Stimulated activated CD8-positive, alpha-beta memory T cell treated with anti-CD3 and anti-CD28 coated beads, Interleukin-15, amount 100 ng/mL, for 1 hour (primary cell): ENCODE measurements around the gene CFAP161.
"Not testable (repeated sequence)": the region's sequence is repeated elsewhere in the genome, so short reads cannot be mapped to it uniquely, and the experiment has no call there.

Source experiments
- DNase-seq: peaks from one replicate; pipeline ENCODE4 v3.0.0-alpha.2; 2020; ENCODE audit warnings: low read depth

Gene CFAP161

GRCh38 chr15:81157939-81158223, 23.8 kb downstream of the CFAP161 start:
- no peak for DNase-seq

- DNase-seq = not testable (repeated sequence)
Observed at GRCh38 chr15:81158561-81158960, 24.5 kb downstream of the CFAP161 start.

GRCh38 chr15:81160312-81161159, 26.5 kb downstream of the CFAP161 start:
- no peak for DNase-seq

GRCh38 chr15:81161160-81161673, 27.1 kb downstream of the CFAP161 start:
- no peak for DNase-seq

- no peak for DNase-seq
Observed at GRCh38 chr15:81161851-81162250, 27.8 kb downstream of the CFAP161 start.

GRCh38 chr15:81163961-81164800, 30.1 kb downstream of the CFAP161 start:
- no peak for DNase-seq

GRCh38 chr15:81165535-81165934, 31.5 kb downstream of the CFAP161 start:
- no peak for DNase-seq

- no peak for DNase-seq
Observed at GRCh38 chr15:81166636-81167305, 32.7 kb downstream of the CFAP161 start.

- DNase-seq = no peak
Observed at GRCh38 chr15:81168131-81168526, 34.1 kb downstream of the CFAP161 start.

GRCh38 chr15:81168644-81169043, 34.6 kb downstream of the CFAP161 start:
- no peak for DNase-seq

- DNase-seq = no peak
Observed at GRCh38 chr15:81170511-81170910, 36.4 kb downstream of the CFAP161 start.

- DNase-seq = no peak
Observed at GRCh38 chr15:81171286-81171685, 37.2 kb downstream of the CFAP161 start.

- DNase-seq = no peak
Observed at GRCh38 chr15:81174125-81174791, 40.2 kb downstream of the CFAP161 start.

- DNase-seq = no peak
Observed at GRCh38 chr15:81174792-81175327, 40.8 kb downstream of the CFAP161 start.

GRCh38 chr15:81175496-81175895, 41.4 kb downstream of the CFAP161 start:
- DNase-seq = no peak

GRCh38 chr15:81176291-81176893, 42.3 kb downstream of the CFAP161 start:
- no peak for DNase-seq

- DNase-seq = no peak
Observed at GRCh38 chr15:81178365-81178764, 44.3 kb downstream of the CFAP161 start.

GRCh38 chr15:81181220-81181619, 47.1 kb downstream of the CFAP161 start:
- no peak for DNase-seq

- no peak for DNase-seq
Observed at GRCh38 chr15:81182031-81182755, 48.1 kb downstream of the CFAP161 start.

- DNase-seq = no peak
Observed at GRCh38 chr15:81182756-81183438, 48.8 kb downstream of the CFAP161 start.
